IMR-90 (cell line): ENCODE measurements around the gene CLCN6. TPM values are rescaled to one million over a fixed set of nuclear protein-coding genes. Genes with fewer than 3 reads are reported as not detected.

Experiments used
- ATAC-seq: fragments of 200-7000 bp; cut with Tn5 transposase; 2 replicates; pipeline ENCODE4 v1.9.1; 2020; ENCODE audit warnings: low read depth, mild to moderate bottlenecking, moderate library complexity
- BruUV-seq: library from RNA; stranded (reverse); fragments of 400-500 nt; replicated peaks from 2 replicates; lab custom pipeline; 2021; lab: Mats Ljungman, UMichigan
- CTCF ChIA-PET: fragments of 300-600 bp; formaldehyde crosslinking; extraction: SDS; loops from one replicate; lab custom pipeline; 2021; ENCODE audit warnings: antibody characterized with exemption; lab: Yijun Ruan, JAX
- POLR2A ChIA-PET: fragments of 300-600 bp; sonication (Branson Sonifier 250); formaldehyde crosslinking; loops from one replicate; lab custom pipeline; 2022; ENCODE audit warnings: antibody characterized with exemption; ENCODE audit not compliant: unreplicated experiment; lab: Charles Lee
- DNase-seq: peaks from one replicate; pipeline ENCODE4 v3.0.0; 2013
- H2AFZ ChIP-seq: replicated peaks from 2 replicates; pipeline ENCODE3; 2013; ENCODE audit warnings: low read length, mild to moderate bottlenecking; ENCODE audit not compliant: poor library complexity
- H2AK5ac ChIP-seq: 2 replicates; pipeline ENCODE4 v1.6.1; 2013; ENCODE audit warnings: low read depth, low read length, inconsistent platforms
- H2AK9ac ChIP-seq: replicated peaks from 2 replicates; pipeline ENCODE3; 2013; ENCODE audit warnings: mild to moderate bottlenecking, low read depth, low read length, moderate library complexity; ENCODE audit not compliant: poor library complexity
- H2BK120ac ChIP-seq: 2 replicates; pipeline ENCODE4 v1.6.1; 2013; ENCODE audit warnings: low read depth, low read length, inconsistent platforms
- H2BK15ac ChIP-seq: 3 replicates; pipeline ENCODE4 v1.6.1; 2013; ENCODE audit warnings: low read depth, low read length, inconsistent platforms
- H2BK20ac ChIP-seq: 2 replicates; pipeline ENCODE4 v1.6.1; 2013; ENCODE audit warnings: low read depth, mild to moderate bottlenecking, inconsistent platforms, low read length, moderate library complexity
- H2BK5ac ChIP-seq: 2 replicates; pipeline ENCODE4 v1.6.1; 2013; ENCODE audit warnings: mild to moderate bottlenecking, low read depth, low read length, inconsistent platforms; ENCODE audit not compliant: poor library complexity, severe bottlenecking
- H3K14ac ChIP-seq: replicated peaks from 2 replicates; pipeline ENCODE4 v1.6.1; 2013; ENCODE audit warnings: low read depth, low read length, inconsistent platforms
- H3K18ac ChIP-seq: 2 replicates; pipeline ENCODE4 v1.6.1; 2013; ENCODE audit warnings: low read depth, low read length, control low read depth
- H3K23ac ChIP-seq: 2 replicates; pipeline ENCODE4 v1.6.1; 2013; ENCODE audit warnings: low read depth, low read length, inconsistent platforms
- H3K27ac ChIP-seq: 2 replicates; pipeline ENCODE4 v1.5.1; 2013; ENCODE audit warnings: mild to moderate bottlenecking, control low read depth, low read length; ENCODE audit not compliant: insufficient read depth
- H3K27me3 ChIP-seq: 2 replicates; pipeline ENCODE4 v1.6.1; 2013; ENCODE audit warnings: low read length; ENCODE audit not compliant: control insufficient read depth, insufficient read depth
- H3K36me3 ChIP-seq: 2 replicates; pipeline ENCODE4 v1.6.1; 2013; ENCODE audit warnings: low read length, mixed read lengths; ENCODE audit not compliant: control insufficient read depth, insufficient read depth
- H3K4ac ChIP-seq: 2 replicates; pipeline ENCODE4 v1.6.1; 2013; ENCODE audit warnings: low read depth, low read length, inconsistent platforms
- H3K4me1 ChIP-seq: 2 replicates; pipeline ENCODE4 v1.6.1; 2013; ENCODE audit warnings: low read length, mixed read lengths; ENCODE audit not compliant: control insufficient read depth, insufficient read depth
- H3K4me2 ChIP-seq: 2 replicates; pipeline ENCODE4 v1.6.1; 2013; ENCODE audit warnings: low read depth, mild to moderate bottlenecking, control low read depth, low read length, moderate library complexity
- H3K4me3 ChIP-seq: 2 replicates; pipeline ENCODE4 v1.5.1; 2013; ENCODE audit warnings: low read depth, mild to moderate bottlenecking, control low read depth, low read length, moderate library complexity; ENCODE audit not compliant: insufficient read depth
- H3K56ac ChIP-seq: 2 replicates; pipeline ENCODE4 v1.6.1; 2013; ENCODE audit warnings: low read length, inconsistent platforms; ENCODE audit not compliant: insufficient read depth; ENCODE audit errors: extremely low read depth
- H3K79me1 ChIP-seq, 2 experiments: 2 replicates each; pipeline ENCODE4 v1.6.1; 2013; ENCODE audit warnings: low read length in 2 of 2, inconsistent platforms in 1 of 2, low read depth in 1 of 2
- H3K9ac ChIP-seq: 2 replicates; pipeline ENCODE4 v1.6.1; 2013; ENCODE audit warnings: low read depth, low read length, control low read depth
- H3K9me1 ChIP-seq: 2 replicates; pipeline ENCODE4 v1.6.1; 2013; ENCODE audit warnings: low read length, inconsistent platforms; ENCODE audit not compliant: insufficient read depth
- H3K9me3 ChIP-seq: 2 replicates; pipeline ENCODE4 v1.6.1; 2013; ENCODE audit warnings: low read length; ENCODE audit not compliant: control insufficient read depth, insufficient read depth
- H4K20me1 ChIP-seq: 2 replicates; pipeline ENCODE4 v1.6.1; 2013; ENCODE audit warnings: low read length, inconsistent platforms; ENCODE audit not compliant: insufficient read depth
- H4K5ac ChIP-seq: 2 replicates; pipeline ENCODE4 v1.6.1; 2013; ENCODE audit warnings: mild to moderate bottlenecking, low read depth, low read length, control low read depth
- H4K8ac ChIP-seq, 2 experiments: 2 replicates each; pipeline ENCODE4 v1.6.1; 2013; ENCODE audit warnings: low read depth in 2 of 2, low read length in 2 of 2, control low read depth in 1 of 2, inconsistent platforms in 1 of 2
- H4K91ac ChIP-seq: 2 replicates; pipeline ENCODE4 v1.6.1; 2013; ENCODE audit warnings: low read depth, low read length, inconsistent platforms; ENCODE audit not compliant: insufficient read depth
- BHLHE40 ChIP-seq: fragments of 150-350 bp; IDR thresholded peaks from 2 replicates; pipeline ENCODE4 v1.6.1; 2016; ENCODE audit warnings: mild to moderate bottlenecking, low read depth, low read length
- CEBPB ChIP-seq: IDR thresholded peaks from 2 replicates; pipeline ENCODE4 v1.6.1; 2012; ENCODE audit warnings: low read depth, low read length, improper control_type of control experiment
- CHD1 ChIP-seq: IDR thresholded peaks from 2 replicates; pipeline ENCODE4 v1.6.1; 2012; ENCODE audit warnings: low read depth, low read length, improper control_type of control experiment
- CTCF ChIP-seq: conservative IDR thresholded peaks from 2 replicates; pipeline ENCODE4 v1.5.1; 2012; ENCODE audit warnings: mild to moderate bottlenecking, low read depth, low read length, improper control_type of control experiment
- ELK1 ChIP-seq: fragments of 150-350 bp; IDR thresholded peaks from 2 replicates; pipeline ENCODE4 v1.6.1; 2016; ENCODE audit warnings: low read depth, mild to moderate bottlenecking, low read length, moderate library complexity, borderline replicate concordance
- FOS ChIP-seq: fragments of 150-350 bp; IDR thresholded peaks from 2 replicates; pipeline ENCODE4 v1.6.1; 2016; ENCODE audit warnings: low read depth, low read length
- RCOR1 ChIP-seq: IDR thresholded peaks from 2 replicates; pipeline ENCODE4 v1.6.1; 2012; ENCODE audit warnings: mild to moderate bottlenecking, low read length, improper control_type of control experiment; ENCODE audit not compliant: insufficient replicate concordance
- SMC3 ChIP-seq: fragments of 150-350 bp; IDR thresholded peaks from 2 replicates; pipeline ENCODE4 v1.6.1; 2016; ENCODE audit warnings: low read depth, mild to moderate bottlenecking, antibody characterized with exemption, low read length, moderate library complexity
- USF2 ChIP-seq: fragments of 150-350 bp; IDR thresholded peaks from 2 replicates; pipeline ENCODE4 v1.6.1; 2017; ENCODE audit warnings: mild to moderate bottlenecking, antibody characterized with exemption, low read length, low read depth
- WGBS, 2 experiments: methylation state at CpG; one replicate each; pipeline versions ENCODE4 v1.1.5 to v1.1.7; 2013; ENCODE audit warnings: missing lambda C conversion rate in 2 of 2; ENCODE audit not compliant: insufficient read length in 1 of 2; ENCODE audit errors: extremely low coverage in 2 of 2; 5-methylcytosine and 5-hydroxymethylcytosine counted together
- dilution Hi-C: fragments of 300-500 bp; cut with HindIII; formaldehyde crosslinking; loops from one replicate; pipeline ENCODE4 v1.14.3; 2018; ENCODE audit warnings: low sequenced_read_pairs; ENCODE audit not compliant: unreplicated experiment
- in situ Hi-C: fragments of 300-500 bp; cut with MboI; formaldehyde crosslinking; loops from 3 replicates; pipeline ENCODE4 v1.14.3; 2019; ENCODE audit warnings: low sequenced_read_pairs, inconsistent platforms, mixed read lengths
- intact Hi-C: fragments of 100-400 bp; cut with micrococcal nuclease; formaldehyde crosslinking; loops from 2 replicates; pipeline ENCODE4 v1.10.0; 2022
- polyA plus RNA-seq, 3 experiments: library from polyadenylated mRNA; depleted of rRNA; stranded (reverse); fragments of >200 nt; gene quantifications; 2 replicates each; pipeline ENCODE4 v1.2.3, GENCODE V29; 2012; ENCODE audit warnings: low replicate concordance in 1 of 3
- total RNA-seq: library from RNA; depleted of rRNA; stranded (reverse); fragments of >200 nt; gene quantifications from 2 replicates; pipeline ENCODE4 v1.2.3, GENCODE V29; 2012

The CLCN6 gene
- total and polyA plus RNA-seq, 2 of the 4 experiments (the other 2 are of a cell fraction): 4.1 to 10.6 TPM

GRCh38 chr1:11779715-11780379 is 26.1 kb upstream of the CLCN6 start:
- DNase-seq: no peak
- Histone ChIP-seq H2BK5ac (no peak overlapping the region), H3K4ac (no peak overlapping the region), H2BK20ac (no peak overlapping the region), H2AFZ (no peak overlapping the region), H3K14ac (no peak overlapping the region), H3K4me2 (no peak overlapping the region), H4K8ac (no peak overlapping the region), H2AK9ac (peak overlapping the region; percentile 13), H3K4me3 (no peak overlapping the region), H3K9me1 (no peaks in the 10 kb centered on the region), H3K4me1 (peaks cover 3% of the 10 kb centered on the region; the same call in 1 of the 2 replicates), H2BK120ac (no peak overlapping the region), H2AK5ac (no peak overlapping the region), H3K27me3 (no peaks in the 10 kb centered on the region; the same call in 1 of the 2 replicates), H4K91ac (no peak overlapping the region), H3K18ac (no peak overlapping the region), H3K36me3 (no peaks in the 10 kb centered on the region), H3K23ac (no peak overlapping the region), H4K5ac (no peak overlapping the region), H2BK15ac (no peak overlapping the region), H3K9me3 (no peaks in the 10 kb centered on the region), H3K27ac (no peak overlapping the region), H3K56ac (no peak overlapping the region), H3K9ac (no peak overlapping the region), H3K79me1 (no peaks in the 10 kb centered on the region), H4K20me1 (no peaks in the 10 kb centered on the region)
- dilution Hi-C loops (no loop called here), intact Hi-C loops (no loop called here), in situ Hi-C loops (no loop called here)
- ChIA-PET POLR2A (no interaction called here), CTCF (no interaction called here)
- TF ChIP-seq SMC3: no peak
- no peak for TF ChIP-seq FOS
- TF ChIP-seq BHLHE40: no peak
- TF ChIP-seq RCOR1: no peak
- TF ChIP-seq USF2: no peak
- no peak for TF ChIP-seq CHD1
- TF ChIP-seq CEBPB: no peak
- TF ChIP-seq CTCF: no peak
- no peak for TF ChIP-seq ELK1
- ATAC-seq: no peak
- BruUV-seq: no TSS peak
- WGBS, 2 experiments: 66% methylated on average over 6 of the region's 13 CpGs; no CpG with 5 or more reads in 1 of the 2 experiments
